HEK293 (cell line): ENCODE results near the gene OTC.

Experiments
- CTCF ChIA-PET: fragments of 350-600 bp; formaldehyde crosslinking; extraction: SDS; loops from one replicate; lab custom pipeline; 2021; ENCODE audit warnings: antibody characterized with exemption; lab: Yijun Ruan, JAX
- POLR2A ChIA-PET: fragments of 300-600 bp; formaldehyde crosslinking; extraction: SDS; loops from one replicate; lab custom pipeline; 2020; ENCODE audit warnings: antibody characterized with exemption, inconsistent platforms; lab: Yijun Ruan, JAX
- H3K27ac ChIP-seq: fragments of 200-500 bp; sonication (Bioruptor generic); 2 replicates; pipeline ENCODE4 v1.5.1; 2014; ENCODE audit warnings: low read depth, low read length, control low read depth, inconsistent platforms; ENCODE audit errors: extremely low read depth
- H3K36me3 ChIP-seq, 2 experiments: fragments of 200-500 bp in 1 of 2; sonication (Bioruptor generic) in 1 of 2; 1 replicate in 1 of 2; 2 replicates in 1 of 2; pipeline ENCODE4 v1.5.1; 2014 to 2017; ENCODE audit warnings: inconsistent platforms in 2 of 2, low read length in 2 of 2; ENCODE audit not compliant: control insufficient read depth in 2 of 2, insufficient read depth in 1 of 2
- H3K4me1 ChIP-seq: fragments of 200-500 bp; sonication (Bioruptor generic); 2 replicates; pipeline ENCODE4 v1.5.1; 2014; ENCODE audit warnings: mild to moderate bottlenecking, low read length, inconsistent platforms; ENCODE audit not compliant: control insufficient read depth, insufficient read depth
- H3K4me3 ChIP-seq: 2 replicates; pipeline ENCODE4 v1.5.1; 2011; ENCODE audit warnings: low read depth, mild to moderate bottlenecking, control low read depth, low read length, moderate library complexity
- H3K9me3 ChIP-seq: fragments of 200-500 bp; sonication (Bioruptor generic); 2 replicates; pipeline ENCODE4 v1.5.1; 2014; ENCODE audit warnings: low read depth, low read length, inconsistent platforms; ENCODE audit not compliant: control insufficient read depth, insufficient read depth
- HOXC10 ChIP-seq: sonication (generic); formaldehyde crosslinking; IDR thresholded peaks from 2 replicates; pipeline ENCODE4 v1.8.1; 2023; ENCODE audit warnings: mild to moderate bottlenecking, missing genetic modification reagents
- KLF10 ChIP-seq: fragments of 450-650 bp; IDR thresholded peaks from 2 replicates; pipeline ENCODE4 v1.5.1; 2018; ENCODE audit warnings: missing biosample characterization, mild to moderate bottlenecking, missing genetic modification characterization
- KLF16 ChIP-seq: fragments of 450-650 bp; formaldehyde crosslinking; IDR thresholded peaks from 2 replicates; pipeline ENCODE4 v1.5.1; 2017; ENCODE audit warnings: missing biosample characterization, missing genetic modification characterization
- KLF8 ChIP-seq: fragments of 450-650 bp; formaldehyde crosslinking; IDR thresholded peaks from 2 replicates; pipeline ENCODE4 v1.5.1; 2016; ENCODE audit warnings: missing biosample characterization, missing genetic modification characterization
- MEIS1 ChIP-seq: sonication (generic); formaldehyde crosslinking; IDR thresholded peaks from 2 replicates; pipeline ENCODE4 v1.8.1; 2022; ENCODE audit warnings: missing genetic modification reagents, mild to moderate bottlenecking, borderline replicate concordance
- ZBTB17 ChIP-seq: fragments of 450-650 bp; formaldehyde crosslinking; IDR thresholded peaks from 2 replicates; pipeline ENCODE4 v1.5.1; 2016; ENCODE audit warnings: missing biosample characterization, missing genetic modification characterization
- ZFP3 ChIP-seq: fragments of 450-650 bp; formaldehyde crosslinking; IDR thresholded peaks from 2 replicates; pipeline ENCODE4 v1.5.1; 2016; ENCODE audit warnings: low read depth, missing biosample characterization, missing genetic modification characterization
- ZNF155 ChIP-seq: fragments of 450-650 bp; formaldehyde crosslinking; IDR thresholded peaks from 2 replicates; pipeline ENCODE4 v1.5.1; 2016; ENCODE audit warnings: missing biosample characterization, missing genetic modification characterization
- ZNF202 ChIP-seq: fragments of 450-650 bp; formaldehyde crosslinking; IDR thresholded peaks from 2 replicates; pipeline ENCODE4 v1.5.1; 2016; ENCODE audit warnings: missing biosample characterization, missing genetic modification characterization, borderline replicate concordance
- ZNF214 ChIP-seq: fragments of 450-650 bp; formaldehyde crosslinking; IDR thresholded peaks from 2 replicates; pipeline ENCODE4 v1.5.1; 2017; ENCODE audit warnings: missing biosample characterization, mild to moderate bottlenecking, missing genetic modification characterization, borderline replicate concordance
- ZNF221 ChIP-seq: fragments of 450-650 bp; formaldehyde crosslinking; IDR thresholded peaks from 2 replicates; pipeline ENCODE4 v1.5.1; 2017; ENCODE audit warnings: missing biosample characterization, missing genetic modification characterization, borderline replicate concordance
- ZNF37A ChIP-seq: fragments of 450-650 bp; IDR thresholded peaks from 2 replicates; pipeline ENCODE4 v1.5.1; 2018; ENCODE audit warnings: missing biosample characterization, missing genetic modification characterization
- ZNF426 ChIP-seq: fragments of 450-650 bp; formaldehyde crosslinking; IDR thresholded peaks from 2 replicates; pipeline ENCODE4 v1.5.1; 2017; ENCODE audit warnings: missing biosample characterization, missing genetic modification characterization, mild to moderate bottlenecking, inconsistent platforms, moderate library complexity
- ZNF433 ChIP-seq: fragments of 450-650 bp; formaldehyde crosslinking; IDR thresholded peaks from 2 replicates; pipeline ENCODE4 v1.5.1; 2016; ENCODE audit warnings: missing biosample characterization, missing genetic modification characterization, low read depth
- ZNF596 ChIP-seq: fragments of 450-650 bp; IDR thresholded peaks from 2 replicates; pipeline ENCODE4 v1.5.0; 2018; ENCODE audit warnings: missing biosample characterization, mild to moderate bottlenecking, missing genetic modification characterization, moderate library complexity
- ZNF623 ChIP-seq: fragments of 450-650 bp; formaldehyde crosslinking; IDR thresholded peaks from 2 replicates; pipeline ENCODE4 v1.5.1; 2016; ENCODE audit warnings: missing biosample characterization, missing genetic modification characterization
- ZNF660 ChIP-seq: fragments of 450-650 bp; IDR thresholded peaks from 2 replicates; pipeline ENCODE4 v1.5.1; 2018; ENCODE audit warnings: missing biosample characterization, mild to moderate bottlenecking, missing genetic modification characterization
- ZNF830 ChIP-seq: fragments of 450-650 bp; IDR thresholded peaks from 2 replicates; pipeline ENCODE4 v1.5.0; 2018; ENCODE audit warnings: missing biosample characterization, missing genetic modification characterization, low read depth, mild to moderate bottlenecking, moderate library complexity
- TF ChIP-seq, protein P1 (sequence below): fragments of 450-650 bp; formaldehyde crosslinking; IDR thresholded peaks from 2 replicates; pipeline ENCODE4 v1.5.1; 2016; ENCODE audit warnings: missing biosample characterization, missing genetic modification characterization, low read depth
- TF ChIP-seq, protein P2 (sequence below): fragments of 450-650 bp; formaldehyde crosslinking; IDR thresholded peaks from 2 replicates; pipeline ENCODE4 v1.5.1; 2016; ENCODE audit warnings: missing biosample characterization, missing genetic modification characterization
- TF ChIP-seq, protein P3 (sequence below): fragments of 450-650 bp; formaldehyde crosslinking; IDR thresholded peaks from 2 replicates; pipeline ENCODE4 v1.5.1; 2016; ENCODE audit warnings: missing biosample characterization, missing genetic modification characterization
- TF ChIP-seq, protein P4 (sequence below): fragments of 450-650 bp; formaldehyde crosslinking; IDR thresholded peaks from 2 replicates; pipeline ENCODE4 v1.5.1; 2016; ENCODE audit warnings: missing biosample characterization, missing genetic modification characterization
- TF ChIP-seq, protein P5 (sequence below): fragments of 450-650 bp; formaldehyde crosslinking; IDR thresholded peaks from 2 replicates; pipeline ENCODE4 v1.5.1; 2016; ENCODE audit warnings: missing biosample characterization, missing genetic modification characterization

The OTC gene

DNA sequence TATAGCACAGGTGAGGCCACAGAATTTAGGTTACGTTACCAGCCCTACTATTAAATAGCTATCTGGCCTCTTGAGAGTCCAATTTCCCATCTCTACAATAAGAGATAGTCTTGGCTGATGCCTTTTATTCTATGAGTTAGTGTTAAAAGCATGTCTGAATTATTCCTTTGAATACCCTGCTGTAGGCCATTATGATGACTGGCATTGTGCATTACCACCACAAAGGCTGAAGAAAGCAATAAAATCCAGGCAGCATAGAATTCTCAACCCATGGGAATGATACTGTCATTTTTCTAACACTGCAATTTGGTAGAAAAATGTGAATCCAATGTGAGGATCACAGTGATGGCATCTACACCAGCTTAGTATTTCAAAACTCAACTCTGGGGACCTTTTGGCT, 51.4 kb downstream of the OTC start:
- no peak overlapping the region for H3K4me3 ChIP-seq
- TF ChIP-seq, protein P1, sequence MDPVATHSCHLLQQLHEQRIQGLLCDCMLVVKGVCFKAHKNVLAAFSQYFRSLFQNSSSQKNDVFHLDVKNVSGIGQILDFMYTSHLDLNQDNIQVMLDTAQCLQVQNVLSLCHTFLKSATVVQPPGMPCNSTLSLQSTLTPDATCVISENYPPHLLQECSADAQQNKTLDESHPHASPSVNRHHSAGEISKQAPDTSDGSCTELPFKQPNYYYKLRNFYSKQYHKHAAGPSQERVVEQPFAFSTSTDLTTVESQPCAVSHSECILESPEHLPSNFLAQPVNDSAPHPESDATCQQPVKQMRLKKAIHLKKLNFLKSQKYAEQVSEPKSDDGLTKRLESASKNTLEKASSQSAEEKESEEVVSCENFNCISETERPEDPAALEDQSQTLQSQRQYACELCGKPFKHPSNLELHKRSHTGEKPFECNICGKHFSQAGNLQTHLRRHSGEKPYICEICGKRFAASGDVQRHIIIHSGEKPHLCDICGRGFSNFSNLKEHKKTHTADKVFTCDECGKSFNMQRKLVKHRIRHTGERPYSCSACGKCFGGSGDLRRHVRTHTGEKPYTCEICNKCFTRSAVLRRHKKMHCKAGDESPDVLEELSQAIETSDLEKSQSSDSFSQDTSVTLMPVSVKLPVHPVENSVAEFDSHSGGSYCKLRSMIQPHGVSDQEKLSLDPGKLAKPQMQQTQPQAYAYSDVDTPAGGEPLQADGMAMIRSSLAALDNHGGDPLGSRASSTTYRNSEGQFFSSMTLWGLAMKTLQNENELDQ (tag by site-specific recombination): no peak
- TF ChIP-seq ZNF623 (tag by site-specific recombination) (no peak), KLF8 (tag by site-specific recombination) (no peak)
- H3K4me1 ChIP-seq: no peaks in the 10 kb centered on the region
- POLR2A ChIA-PET: no interaction called here
- CTCF ChIA-PET: interaction anchor here (0.7 kb wide), 1 partner anchor 1862 kb away, joined by 3 read pairs; no protein-coding TSS in a partner anchor
- H3K9me3 ChIP-seq: no peaks in the 10 kb centered on the region
- no peaks in the 10 kb centered on the region for H3K36me3 ChIP-seq
- no peak overlapping the region for H3K27ac ChIP-seq

DNA sequence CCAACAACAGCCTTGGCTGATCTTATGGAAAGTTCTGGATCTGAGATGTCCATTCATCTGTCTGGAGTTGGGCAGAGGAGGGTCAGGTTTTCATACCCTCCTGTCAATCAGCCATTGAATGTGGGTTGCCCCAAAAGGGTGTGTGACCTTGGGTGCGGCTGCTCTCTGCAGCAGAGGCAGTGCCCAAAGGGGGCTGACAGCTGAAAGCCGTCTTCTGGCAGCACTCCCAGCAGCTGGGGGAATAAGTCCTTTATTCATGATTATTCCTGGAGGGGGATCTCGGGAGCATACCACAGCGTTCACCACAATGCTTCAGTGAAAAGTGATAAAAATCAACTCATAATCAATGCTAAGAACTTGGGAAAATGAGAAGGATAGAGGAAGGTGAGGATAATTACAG, 54.7 kb downstream of the OTC start:
- no peaks in the 10 kb centered on the region for H3K36me3 ChIP-seq
- no peaks in the 10 kb centered on the region for H3K9me3 ChIP-seq
- H3K4me3 ChIP-seq: no peak overlapping the region
- no peak overlapping the region for H3K27ac ChIP-seq
- ChIA-PET CTCF (interaction anchor here (0.6 kb wide), 1 partner anchor 19 kb away, joined by 5 read pairs; no protein-coding TSS in a partner anchor), POLR2A (no interaction called here)
- no peaks in the 10 kb centered on the region for H3K4me1 ChIP-seq
- TF ChIP-seq, protein P2, sequence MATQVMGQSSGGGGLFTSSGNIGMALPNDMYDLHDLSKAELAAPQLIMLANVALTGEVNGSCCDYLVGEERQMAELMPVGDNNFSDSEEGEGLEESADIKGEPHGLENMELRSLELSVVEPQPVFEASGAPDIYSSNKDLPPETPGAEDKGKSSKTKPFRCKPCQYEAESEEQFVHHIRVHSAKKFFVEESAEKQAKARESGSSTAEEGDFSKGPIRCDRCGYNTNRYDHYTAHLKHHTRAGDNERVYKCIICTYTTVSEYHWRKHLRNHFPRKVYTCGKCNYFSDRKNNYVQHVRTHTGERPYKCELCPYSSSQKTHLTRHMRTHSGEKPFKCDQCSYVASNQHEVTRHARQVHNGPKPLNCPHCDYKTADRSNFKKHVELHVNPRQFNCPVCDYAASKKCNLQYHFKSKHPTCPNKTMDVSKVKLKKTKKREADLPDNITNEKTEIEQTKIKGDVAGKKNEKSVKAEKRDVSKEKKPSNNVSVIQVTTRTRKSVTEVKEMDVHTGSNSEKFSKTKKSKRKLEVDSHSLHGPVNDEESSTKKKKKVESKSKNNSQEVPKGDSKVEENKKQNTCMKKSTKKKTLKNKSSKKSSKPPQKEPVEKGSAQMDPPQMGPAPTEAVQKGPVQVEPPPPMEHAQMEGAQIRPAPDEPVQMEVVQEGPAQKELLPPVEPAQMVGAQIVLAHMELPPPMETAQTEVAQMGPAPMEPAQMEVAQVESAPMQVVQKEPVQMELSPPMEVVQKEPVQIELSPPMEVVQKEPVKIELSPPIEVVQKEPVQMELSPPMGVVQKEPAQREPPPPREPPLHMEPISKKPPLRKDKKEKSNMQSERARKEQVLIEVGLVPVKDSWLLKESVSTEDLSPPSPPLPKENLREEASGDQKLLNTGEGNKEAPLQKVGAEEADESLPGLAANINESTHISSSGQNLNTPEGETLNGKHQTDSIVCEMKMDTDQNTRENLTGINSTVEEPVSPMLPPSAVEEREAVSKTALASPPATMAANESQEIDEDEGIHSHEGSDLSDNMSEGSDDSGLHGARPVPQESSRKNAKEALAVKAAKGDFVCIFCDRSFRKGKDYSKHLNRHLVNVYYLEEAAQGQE (tag by site-specific recombination): no peak

DNA sequence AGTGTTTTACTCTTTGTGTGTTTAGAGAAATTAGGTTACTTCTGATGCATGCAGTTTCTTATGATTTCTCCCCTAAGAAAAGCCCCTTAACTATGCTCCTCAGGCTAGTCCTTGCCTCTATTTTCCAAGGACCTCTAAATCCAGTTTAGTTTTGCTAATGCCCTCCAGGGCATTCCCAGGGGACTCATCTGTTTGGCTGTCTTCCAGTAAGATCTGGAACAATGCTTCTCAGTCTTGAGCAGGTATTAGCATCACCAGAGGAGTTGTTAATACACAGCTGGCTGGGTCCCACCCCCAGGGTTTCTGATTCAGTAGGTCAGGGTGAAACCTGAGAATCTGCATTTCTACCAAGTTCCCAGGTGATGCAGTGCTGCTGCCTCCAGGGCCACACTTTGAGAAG, 56.9 kb downstream of the OTC start:
- Histone ChIP-seq H3K36me3 (no peaks in the 10 kb centered on the region), H3K9me3 (no peaks in the 10 kb centered on the region), H3K4me3 (no peak overlapping the region), H3K27ac (no peak overlapping the region), H3K4me1 (no peaks in the 10 kb centered on the region)
- POLR2A ChIA-PET: no interaction called here
- TF ChIP-seq, protein P3, sequence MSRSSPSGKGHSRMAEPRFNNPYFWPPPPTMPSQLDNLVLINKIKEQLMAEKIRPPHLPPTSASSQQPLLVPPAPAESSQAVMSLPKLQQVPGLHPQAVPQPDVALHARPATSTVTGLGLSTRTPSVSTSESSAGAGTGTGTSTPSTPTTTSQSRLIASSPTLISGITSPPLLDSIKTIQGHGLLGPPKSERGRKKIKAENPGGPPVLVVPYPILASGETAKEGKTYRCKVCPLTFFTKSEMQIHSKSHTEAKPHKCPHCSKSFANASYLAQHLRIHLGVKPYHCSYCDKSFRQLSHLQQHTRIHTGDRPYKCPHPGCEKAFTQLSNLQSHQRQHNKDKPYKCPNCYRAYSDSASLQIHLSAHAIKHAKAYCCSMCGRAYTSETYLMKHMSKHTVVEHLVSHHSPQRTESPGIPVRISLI (tag by site-specific recombination): no peak
- no peak for TF ChIP-seq ZBTB17 (tag by site-specific recombination)
- no peak for TF ChIP-seq ZNF426 (tag by site-specific recombination)
- no peak for TF ChIP-seq HOXC10 (CRISPR knock-in tag)
- no peak for TF ChIP-seq ZFP3
- TF ChIP-seq ZNF660 (tag by site-specific recombination): no peak
- TF ChIP-seq ZNF830 (tag by site-specific recombination): no peak
- no peak for TF ChIP-seq KLF10 (tag by site-specific recombination)
- TF ChIP-seq ZNF221 (tag by site-specific recombination): no peak
- no peak for TF ChIP-seq ZNF433 (tag by site-specific recombination)
- TF ChIP-seq ZNF214 (tag by site-specific recombination): no peak
- TF ChIP-seq, protein P4, sequence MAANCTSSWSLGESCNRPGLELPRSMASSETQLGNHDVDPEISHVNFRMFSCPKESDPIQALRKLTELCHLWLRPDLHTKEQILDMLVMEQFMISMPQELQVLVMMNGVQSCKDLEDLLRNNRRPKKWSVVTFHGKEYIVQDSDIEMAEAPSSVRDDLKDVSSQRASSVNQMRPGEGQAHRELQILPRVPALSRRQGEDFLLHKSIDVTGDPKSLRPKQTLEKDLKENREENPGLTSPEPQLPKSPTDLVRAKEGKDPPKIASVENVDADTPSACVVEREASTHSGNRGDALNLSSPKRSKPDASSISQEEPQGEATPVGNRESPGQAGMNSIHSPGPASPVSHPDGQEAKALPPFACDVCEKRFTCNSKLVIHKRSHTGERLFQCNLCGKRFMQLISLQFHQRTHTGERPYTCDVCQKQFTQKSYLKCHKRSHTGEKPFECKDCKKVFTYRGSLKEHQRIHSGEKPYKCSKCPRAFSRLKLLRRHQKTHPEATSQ (tag by site-specific recombination): no peak
- TF ChIP-seq ZNF155 (tag by site-specific recombination): no peak
- no peak for TF ChIP-seq ZNF596 (tag by site-specific recombination)
- no peak for TF ChIP-seq ZNF37A (tag by site-specific recombination)
- TF ChIP-seq ZNF202 (tag by site-specific recombination): no peak
- TF ChIP-seq KLF16 (tag by site-specific recombination): no peak
- TF ChIP-seq, protein P5, sequence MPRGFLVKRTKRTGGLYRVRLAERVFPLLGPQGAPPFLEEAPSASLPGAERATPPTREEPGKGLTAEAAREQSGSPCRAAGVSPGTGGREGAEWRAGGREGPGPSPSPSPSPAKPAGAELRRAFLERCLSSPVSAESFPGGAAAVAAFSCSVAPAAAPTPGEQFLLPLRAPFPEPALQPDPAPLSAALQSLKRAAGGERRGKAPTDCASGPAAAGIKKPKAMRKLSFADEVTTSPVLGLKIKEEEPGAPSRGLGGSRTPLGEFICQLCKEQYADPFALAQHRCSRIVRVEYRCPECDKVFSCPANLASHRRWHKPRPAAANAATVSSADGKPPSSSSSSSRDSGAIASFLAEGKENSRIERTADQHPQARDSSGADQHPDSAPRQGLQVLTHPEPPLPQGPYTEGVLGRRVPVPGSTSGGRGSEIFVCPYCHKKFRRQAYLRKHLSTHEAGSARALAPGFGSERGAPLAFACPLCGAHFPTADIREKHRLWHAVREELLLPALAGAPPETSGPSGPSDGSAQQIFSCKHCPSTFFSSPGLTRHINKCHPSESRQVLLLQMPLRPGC (tag by site-specific recombination): no peak
- TF ChIP-seq MEIS1: no peak
- TF ChIP-seq, all 188 proteins: peak for 0
- CTCF ChIA-PET: no interaction called here
